Activated effector memory CD4-positive, alpha-beta T cell treated with anti-CD3 and anti-CD28 coated beads, Interleukin-2, amount 50 U/mL, for 16 hours (primary cell): ENCODE results near the gene MEPCE.
A peak's percentile ranks its signal among the peaks of the same experiment; 100 is the strongest.
"Not testable (repeated sequence)": the region's sequence is repeated elsewhere in the genome, so short reads cannot be mapped to it uniquely, and the experiment has no call there.

ENCODE experiments used
- DNase-seq: peaks from one replicate; pipeline ENCODE4 v3.0.0-alpha.2; 2020

Gene MEPCE, protein sequence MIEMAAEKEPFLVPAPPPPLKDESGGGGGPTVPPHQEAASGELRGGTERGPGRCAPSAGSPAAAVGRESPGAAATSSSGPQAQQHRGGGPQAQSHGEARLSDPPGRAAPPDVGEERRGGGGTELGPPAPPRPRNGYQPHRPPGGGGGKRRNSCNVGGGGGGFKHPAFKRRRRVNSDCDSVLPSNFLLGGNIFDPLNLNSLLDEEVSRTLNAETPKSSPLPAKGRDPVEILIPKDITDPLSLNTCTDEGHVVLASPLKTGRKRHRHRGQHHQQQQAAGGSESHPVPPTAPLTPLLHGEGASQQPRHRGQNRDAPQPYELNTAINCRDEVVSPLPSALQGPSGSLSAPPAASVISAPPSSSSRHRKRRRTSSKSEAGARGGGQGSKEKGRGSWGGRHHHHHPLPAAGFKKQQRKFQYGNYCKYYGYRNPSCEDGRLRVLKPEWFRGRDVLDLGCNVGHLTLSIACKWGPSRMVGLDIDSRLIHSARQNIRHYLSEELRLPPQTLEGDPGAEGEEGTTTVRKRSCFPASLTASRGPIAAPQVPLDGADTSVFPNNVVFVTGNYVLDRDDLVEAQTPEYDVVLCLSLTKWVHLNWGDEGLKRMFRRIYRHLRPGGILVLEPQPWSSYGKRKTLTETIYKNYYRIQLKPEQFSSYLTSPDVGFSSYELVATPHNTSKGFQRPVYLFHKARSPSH

DNA sequence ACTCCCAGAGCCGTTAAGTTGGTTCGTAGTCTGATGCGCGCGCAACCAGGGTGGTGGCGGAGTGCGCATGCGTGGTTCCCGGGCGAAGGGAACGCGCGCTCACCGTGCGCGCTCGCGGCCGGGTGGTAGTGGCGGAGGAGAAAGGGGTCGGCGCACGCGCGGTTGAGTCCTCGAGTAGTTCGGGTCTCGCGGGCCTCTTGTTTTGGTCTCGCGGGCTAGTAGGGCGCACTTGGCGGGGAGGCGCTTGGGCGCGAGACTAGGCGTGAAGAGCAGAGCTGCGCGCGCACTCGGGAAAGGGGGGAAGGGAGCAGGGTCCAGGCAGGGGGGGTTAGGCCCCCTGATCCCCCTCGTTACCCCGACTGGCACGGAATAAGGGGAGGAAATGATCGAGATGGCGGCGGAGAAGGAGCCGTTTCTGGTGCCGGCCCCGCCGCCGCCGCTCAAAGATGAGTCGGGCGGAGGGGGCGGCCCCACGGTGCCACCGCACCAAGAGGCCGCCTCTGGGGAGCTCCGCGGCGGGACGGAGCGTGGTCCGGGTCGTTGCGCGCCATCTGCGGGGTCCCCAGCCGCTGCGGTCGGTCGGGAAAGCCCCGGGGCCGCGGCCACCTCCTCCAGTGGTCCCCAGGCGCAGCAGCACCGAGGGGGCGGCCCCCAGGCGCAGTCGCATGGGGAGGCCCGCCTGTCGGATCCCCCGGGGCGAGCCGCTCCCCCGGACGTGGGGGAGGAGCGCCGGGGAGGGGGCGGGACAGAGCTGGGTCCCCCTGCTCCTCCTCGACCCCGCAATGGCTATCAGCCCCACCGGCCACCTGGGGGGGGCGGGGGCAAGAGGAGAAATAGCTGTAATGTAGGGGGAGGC is at the start of gene MEPCE:
MEPCE (plus strand) TSS at position 195 of the 856 bp plus-strand sequence; CDS start at position 383, 188 bp downstream.
- peak; percentile 98 for DNase-seq

DNA sequence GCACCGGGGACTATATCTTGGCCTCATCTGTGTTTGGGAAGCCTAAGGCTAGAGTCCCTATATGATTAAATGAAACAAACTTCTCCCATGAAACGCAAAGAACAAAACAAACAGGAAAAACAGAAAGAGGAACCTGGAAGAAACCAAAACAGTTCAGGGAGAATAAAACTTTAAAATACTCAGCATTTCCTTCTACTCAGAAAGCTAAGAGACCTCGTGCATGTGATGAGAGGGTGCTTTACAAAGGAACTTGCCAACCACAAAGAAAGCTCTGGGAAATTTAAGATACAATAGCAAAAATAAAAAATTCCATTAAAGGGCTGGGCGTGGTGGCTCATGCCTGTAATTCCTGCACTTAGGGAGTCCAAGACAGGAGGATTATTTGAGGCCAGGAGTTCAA is 49.4 kb upstream of the MEPCE start:
- DNase-seq, result no peak

DNA sequence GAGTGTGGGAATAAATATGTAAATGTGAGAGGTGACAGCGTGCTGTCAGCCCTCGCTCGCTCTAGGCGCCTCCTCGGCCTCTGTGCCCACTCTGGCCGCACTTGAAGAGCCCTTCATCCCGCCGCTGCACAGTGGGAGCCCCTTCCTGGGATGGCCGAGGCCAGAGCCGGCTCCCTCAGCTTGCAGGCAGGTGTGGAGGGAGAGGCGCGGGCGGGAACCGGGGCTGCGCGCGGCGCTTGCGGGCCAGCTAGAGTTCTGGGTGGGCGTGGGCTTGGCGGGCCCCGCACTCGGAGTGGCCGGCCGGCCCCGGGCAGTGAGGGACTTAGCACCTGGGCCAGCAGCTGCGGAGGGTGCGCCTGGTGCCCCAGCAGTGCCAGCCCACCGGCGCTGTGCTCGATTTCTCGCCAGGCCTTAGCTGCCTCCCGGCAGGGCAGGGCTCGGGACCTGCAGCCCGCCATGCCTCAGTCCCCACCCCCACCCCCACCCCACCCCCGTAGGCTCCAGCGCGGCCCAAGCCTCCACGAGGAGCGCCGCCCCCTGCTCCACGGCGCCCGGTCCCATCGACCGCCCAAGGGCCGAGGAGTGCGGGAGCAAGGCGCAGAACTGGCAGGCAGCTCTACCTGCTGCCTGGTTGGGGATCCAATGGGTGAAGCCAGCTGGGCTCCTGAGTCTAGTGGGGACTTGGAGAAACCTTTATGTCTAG is 47.9 kb upstream of the MEPCE start:
- DNase-seq, result not testable (repeated sequence)

DNA sequence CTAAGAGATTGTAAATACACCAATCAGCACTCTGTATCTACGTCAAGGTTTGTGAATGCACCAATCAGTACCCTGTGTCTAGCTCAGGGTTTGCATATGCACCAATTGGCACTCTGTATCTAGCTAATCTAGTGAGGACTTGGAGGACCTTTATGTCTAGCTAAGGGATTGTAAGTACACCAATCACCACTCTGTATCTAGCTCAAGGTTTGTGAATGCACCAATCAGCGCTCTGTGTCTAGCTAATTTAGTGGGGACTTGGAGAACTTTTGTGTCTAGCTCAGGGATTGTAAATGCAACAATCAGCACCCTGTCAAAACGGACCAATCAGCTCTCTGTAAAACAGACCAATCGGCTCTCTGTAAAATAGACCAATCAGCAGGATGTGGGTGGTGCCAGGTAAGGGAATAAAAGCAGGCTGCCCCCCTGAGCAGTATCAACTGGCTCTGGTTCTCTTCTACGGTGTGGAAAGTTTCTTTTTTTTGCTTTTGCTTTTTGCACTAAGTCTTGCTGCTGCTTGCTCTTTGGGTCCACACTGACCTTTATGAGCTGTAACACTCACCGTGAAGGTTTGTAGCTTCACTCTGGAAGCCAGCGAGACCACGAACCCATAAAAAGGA is 47.3 kb upstream of the MEPCE start:
- not testable (repeated sequence) for DNase-seq

DNA sequence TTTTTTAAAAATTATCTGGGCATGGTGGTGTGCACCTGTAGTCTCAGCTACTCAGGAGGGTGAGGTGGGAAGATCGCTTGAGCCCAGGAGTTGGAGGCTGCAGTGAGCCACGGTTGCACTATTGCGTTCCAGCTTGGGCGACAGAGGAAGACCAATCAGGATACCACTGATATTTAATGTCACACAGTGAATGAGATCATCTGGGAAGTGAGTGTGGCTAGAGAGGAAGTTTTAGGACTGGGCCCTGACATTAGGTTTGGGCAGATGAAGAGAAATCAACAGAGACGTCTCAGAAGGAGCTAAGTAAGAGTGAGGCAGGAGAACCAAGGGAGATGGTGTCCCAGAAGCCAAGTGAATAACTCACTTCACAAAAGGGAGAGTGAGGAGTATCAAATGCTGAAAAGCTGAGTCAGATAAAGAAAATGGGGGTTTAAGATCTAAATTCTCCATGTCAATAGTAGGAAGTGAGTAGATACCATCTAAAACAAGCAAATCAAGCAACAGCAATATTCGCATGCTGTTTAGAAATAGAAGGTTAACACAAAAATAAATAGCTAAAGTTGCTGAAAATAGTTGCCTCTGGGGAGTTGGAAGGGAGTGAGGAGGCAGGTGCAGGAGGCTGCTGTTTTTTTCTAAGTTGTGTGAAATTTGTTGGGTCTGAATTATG is 44.9 kb upstream of the MEPCE start:
- DNase-seq, result no peak

DNA sequence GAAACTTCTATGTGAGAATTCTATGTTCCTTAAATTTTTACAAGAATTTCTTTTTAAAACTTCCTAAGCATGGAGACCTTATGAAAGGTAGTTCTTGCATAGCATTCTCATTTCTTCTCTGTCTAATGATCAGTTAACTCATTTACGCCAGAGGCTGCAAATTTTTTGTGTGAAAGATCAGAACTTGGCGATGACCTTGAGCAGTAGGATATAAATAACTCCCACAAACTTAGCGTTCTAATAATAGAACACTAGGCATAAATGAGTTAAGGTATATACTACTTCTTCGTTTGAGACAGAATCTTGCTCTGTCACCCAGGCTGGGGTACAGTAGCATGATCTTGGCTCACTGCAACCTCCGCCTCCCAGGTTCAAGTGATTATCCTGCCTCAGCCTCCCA is 42.7 kb upstream of the MEPCE start:
- DNase-seq, result no peak

DNA sequence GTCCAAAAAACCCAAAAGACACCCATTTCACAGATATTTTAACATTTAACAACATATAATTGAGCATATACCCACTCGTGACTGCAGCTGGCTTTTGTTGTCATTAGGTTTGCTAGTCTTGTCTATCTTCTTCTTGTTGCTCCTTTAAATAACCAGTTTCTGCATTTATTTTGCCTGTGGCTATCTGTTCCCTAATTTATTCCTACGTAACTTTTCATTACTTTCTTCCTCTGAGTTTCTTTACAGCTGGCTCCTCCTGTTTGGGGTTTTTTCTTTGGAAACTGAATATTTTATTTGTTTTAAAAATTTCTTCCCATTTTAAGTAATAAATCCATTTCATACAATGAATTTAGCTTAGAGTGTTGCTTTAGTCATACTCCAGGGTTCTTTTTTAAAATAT is 41.9 kb upstream of the MEPCE start:
- DNase-seq, result no peak

DNA sequence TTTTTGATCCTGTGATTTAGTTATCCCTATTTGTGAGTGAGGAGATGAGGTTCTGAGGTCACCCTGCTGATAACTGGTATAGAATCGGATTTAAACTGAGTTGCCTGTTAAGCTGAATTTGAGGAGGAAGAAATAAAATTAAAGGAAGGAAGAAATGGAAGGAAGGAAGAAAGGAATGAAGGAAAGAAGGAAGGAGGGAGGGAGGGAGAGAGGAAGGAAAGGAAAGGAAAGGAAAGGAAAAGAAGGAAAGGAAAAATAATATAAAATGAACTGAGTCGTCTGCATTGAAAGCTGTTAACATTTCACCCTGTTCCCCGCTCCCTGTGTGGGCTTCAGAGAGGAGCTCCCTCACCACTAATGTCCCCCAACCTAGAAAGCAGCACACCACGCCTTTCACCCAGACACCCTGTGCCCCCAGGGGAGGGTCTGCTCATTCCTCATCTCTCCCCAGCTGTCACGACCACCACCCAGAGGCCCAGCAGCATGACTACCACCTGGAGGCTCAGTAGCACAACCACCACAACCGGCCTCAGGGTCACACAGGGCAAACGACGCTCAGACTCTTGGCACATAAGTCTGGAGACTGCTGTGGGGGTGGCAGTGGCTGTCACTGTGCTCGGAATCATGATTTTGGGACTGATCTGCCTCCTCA is 40.1 kb upstream of the MEPCE start:
- no peak for DNase-seq

DNA sequence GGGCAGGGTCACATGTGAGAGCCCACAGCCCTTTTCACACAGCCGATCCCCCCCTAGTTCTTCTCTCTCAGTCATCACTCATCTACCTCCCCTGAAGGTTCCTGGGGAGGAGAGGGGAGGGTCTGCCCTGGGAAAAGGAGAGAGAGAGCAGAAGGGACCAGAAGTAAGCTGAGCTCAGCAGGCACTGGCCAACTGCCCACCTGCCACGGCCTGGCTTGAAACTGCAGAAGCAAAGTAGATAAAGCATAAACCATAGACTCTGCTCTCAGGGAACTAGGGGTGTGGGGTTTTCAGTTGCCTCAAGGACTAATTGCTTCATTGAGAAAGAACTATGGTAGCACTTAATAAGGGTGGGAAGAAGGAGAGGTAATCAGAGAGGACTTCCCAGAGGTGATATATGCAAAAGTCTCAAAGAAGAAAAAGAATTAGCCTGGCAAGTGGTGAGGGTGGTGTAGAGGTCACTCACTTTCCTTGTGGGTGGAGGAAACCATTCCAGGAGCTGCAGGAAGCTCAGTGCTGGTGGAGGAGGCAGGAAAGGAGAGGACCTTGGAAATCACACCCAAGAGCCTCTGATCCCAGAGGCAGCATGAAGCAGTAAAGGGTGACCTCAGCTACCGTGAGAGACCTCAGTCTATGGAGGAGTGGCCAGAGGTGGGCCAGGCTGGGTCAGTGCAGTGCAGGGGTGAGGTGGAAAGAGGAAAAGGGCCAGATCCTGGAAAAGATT is 39.2 kb upstream of the MEPCE start:
- no peak for DNase-seq

DNA sequence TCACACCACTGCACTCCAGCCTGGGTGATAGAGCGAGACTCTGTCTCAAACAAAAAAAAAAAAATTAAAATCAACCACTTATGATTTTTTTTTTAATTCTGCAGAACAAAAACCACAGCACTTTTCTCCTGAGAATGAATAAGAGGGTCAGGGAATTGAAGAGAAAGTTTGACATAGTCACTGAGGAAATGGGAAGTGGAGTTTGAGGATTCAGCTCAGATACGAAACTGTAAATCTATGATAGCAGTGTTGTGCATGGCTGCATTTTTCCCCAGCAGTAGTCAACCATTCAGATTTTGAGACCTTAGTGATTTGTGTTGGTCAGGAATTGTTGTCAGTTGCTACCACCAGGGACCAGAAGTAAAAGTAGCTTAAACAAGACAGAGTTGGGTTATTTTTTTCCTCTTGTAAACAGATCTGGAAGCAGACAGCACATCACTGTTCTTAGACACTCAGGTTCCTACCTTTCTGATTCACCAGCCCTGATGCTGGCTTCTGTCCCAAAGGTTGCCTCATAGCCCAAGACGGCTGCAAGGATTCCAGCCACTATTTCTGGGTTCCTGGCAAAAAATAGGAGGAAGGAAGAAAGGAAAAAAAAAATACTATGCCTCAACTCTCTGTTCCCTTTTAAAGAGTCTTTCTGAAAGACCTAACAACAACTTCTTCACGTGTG is 36.3 kb upstream of the MEPCE start:
- no peak for DNase-seq

DNA sequence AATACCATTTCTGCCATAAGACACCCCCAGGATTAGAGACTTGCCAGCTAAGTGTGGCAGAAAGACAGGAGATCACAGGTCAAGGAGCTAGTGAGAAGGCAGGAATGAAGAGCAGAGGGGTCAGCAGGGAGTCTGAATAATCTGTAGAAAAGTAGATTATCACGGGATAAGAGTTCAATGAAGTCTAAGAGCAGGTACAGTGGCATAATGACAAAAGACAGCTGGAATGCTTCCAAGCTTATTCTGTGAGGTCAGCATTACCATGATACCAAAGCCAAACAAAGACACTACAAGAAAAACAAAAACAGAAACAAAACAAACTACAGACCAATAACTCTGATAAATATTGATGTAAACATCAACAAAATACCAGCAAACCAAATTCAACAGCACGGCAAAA is 35.6 kb upstream of the MEPCE start:
- DNase-seq, result no peak

DNA sequence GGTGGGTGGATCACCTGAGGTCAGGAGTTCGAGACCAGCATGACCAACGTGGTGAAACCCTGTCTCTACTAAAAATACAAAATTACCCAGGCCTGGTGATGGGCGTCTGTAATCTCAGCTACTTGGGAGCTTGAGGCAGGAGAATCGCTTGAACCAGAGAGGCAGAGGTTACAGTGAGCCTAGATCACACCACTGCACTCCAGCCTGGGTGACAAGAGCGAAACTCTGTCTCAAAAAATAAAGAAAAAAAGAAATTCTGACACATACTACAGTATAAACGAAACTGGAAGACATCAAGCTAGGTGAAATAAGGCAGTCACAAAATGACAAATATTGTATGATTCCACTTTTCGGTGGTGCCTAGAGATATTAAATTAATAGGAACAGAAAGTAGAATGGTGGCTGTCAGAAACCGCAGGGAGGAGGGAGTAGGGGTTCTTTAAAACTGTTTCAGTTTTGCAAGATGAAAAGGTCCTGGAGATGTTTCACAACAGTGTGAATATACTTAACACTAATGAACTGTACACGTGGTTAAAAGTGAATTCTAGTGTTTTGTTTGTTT is 33.1 kb upstream of the MEPCE start:
- DNase-seq, result peak; percentile 76

DNA sequence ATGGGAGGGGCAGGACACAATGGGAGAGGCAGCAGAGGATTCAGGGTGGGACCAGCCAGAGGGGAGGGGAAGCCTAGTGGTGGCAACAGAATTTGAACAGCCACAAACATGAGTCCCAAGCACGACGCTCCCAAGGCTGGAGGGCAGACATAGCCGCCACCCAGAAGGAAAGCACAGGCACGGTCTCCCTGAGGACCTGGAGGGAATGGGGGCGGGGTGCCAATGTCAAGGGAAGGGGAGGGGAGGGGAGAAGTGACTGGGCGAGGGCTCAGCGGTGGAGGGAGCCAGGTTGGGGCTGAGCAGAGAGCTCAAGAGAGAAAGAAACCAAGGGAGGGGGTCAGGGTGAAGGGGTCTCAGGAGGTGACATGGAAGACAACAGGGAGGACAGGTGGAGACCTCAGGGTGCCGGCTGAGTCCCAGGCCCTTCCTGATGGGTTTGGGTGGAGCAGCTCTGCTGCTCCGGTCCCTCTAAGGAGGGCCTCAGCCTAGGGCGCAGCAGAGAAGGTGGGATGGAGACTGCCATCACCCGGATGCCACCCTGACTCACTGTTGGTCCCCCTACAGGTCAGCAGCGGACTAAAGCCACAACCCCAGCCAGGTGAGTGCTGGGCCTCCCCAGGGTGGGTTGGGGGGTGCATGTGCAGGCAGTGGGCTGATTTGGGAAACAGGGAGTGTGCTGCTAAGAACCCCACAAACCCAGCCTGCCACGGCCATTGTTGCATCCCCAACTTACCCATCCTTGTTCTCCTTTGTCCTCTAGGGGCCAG is 32.1 kb upstream of the MEPCE start:
- DNase-seq, result no peak

DNA sequence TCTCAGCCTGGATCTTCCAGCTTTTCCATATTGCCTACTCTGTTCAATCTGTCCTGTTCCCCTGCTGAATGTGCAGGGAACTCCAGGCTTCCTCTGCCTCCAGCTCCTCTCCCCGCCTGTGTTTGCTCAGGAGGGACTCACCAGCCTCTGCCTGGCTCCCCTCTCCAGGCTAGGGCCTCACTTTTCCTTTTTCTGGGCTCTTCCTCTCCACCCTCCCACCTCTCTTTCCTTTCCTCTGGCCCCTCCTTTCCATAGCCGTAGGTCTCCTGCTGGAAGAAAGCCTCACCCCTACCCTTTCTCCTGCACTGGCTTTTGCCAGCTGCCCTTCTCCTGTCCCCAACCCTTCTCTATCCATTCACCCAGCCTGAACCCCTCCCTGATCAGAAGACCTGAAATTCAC is 31.4 kb upstream of the MEPCE start:
- DNase-seq, result no peak

DNA sequence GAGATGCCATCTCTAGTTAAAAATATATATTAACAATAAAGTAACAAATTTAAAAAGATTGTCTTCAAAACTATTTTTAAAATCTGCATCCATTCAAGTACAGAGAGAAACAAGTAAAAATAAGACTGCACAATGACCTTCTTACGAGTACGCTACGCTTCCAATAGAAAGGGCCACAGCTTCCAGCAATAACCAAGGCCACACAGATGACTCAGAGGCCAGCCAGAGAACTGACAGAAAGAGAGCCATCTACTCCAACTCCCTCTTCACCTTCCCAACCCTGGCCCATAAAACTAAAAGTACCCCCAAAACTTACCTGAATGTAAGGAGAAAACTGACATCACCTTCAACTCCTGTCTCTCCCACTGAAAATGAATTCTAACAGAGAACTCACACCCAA is 29.6 kb upstream of the MEPCE start:
- no peak for DNase-seq

DNA sequence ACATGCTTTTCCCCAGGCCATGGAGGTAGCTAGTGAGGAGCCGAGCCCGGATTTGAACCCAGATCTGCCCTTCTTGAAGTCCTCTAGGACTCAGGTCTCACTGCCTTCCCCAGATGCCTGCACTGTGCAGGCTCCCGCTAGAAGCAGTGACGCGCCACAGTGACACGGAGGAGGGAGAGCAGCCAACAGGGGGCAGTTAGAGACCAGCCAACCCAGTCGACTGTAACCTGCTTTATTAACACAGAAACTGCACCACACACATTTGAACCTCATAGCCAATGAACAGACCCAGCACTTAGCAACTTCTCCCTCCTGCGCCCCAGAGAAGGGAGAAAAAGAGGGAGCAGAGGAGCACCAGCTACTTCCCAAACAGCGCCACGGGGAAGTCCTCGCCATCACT is 29.0 kb upstream of the MEPCE start:
- DNase-seq, result no peak

DNA sequence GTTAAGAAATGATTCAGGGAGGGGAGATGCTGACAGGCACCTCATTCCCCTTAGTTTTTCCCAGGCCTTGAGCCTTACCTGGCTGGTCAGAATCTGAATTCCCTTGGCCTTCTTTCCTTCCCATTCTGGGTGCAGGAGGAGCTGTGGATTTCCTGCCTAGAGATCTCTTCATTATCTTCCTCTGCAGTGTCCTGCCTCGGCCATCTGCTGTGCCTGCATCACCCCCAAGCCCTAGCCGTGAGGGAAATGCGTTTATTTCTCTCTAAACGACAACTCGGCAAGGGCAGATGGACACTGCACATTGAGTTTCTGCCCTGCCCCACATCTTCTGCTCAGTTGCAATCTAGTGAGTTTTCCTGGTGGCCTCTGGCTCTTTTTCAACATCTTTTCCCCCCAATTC is 27.8 kb upstream of the MEPCE start:
- no peak for DNase-seq

DNA sequence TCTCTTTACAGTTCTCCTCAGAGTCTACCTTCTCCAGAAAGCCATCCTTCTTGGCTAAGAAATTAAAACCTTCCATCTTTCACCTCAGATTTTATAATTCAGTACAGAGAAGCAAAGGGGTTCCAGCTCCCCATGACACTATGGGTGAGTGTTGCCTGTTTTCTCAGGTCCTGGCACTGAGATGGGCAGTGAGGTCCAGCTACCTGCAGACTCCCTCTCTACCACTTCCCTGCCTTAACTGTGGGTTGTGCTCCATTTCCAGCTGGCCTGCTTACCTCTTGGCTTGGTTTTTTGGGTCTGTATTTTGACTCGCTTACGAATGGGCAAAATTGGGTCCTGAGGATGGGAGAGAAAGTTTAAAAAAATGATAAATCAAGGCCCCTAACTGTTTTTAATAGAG is 27.4 kb upstream of the MEPCE start:
- DNase-seq, result no peak

DNA sequence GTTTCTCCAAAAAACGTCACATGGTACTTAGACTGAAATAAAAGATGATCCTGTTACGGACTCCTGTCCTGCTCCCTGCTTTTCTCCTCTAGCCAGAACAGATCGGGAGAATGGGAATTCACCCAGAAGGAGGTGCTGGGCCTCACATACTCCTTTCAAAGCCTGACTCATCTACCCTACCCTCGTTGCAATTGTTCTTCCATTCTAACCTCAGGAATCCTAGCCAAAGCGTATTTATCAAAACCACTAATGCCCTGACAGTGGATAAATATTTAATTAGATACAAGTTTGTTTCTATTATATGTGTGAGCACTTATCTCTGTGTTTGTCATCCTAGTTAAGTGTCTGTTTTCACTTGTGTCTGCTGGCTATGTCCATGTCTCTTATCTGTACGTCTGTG is 22.9 kb upstream of the MEPCE start:
- no peak for DNase-seq
